ENCODE measurements around the gene BNIPL.

BNIPL gene

DNA sequence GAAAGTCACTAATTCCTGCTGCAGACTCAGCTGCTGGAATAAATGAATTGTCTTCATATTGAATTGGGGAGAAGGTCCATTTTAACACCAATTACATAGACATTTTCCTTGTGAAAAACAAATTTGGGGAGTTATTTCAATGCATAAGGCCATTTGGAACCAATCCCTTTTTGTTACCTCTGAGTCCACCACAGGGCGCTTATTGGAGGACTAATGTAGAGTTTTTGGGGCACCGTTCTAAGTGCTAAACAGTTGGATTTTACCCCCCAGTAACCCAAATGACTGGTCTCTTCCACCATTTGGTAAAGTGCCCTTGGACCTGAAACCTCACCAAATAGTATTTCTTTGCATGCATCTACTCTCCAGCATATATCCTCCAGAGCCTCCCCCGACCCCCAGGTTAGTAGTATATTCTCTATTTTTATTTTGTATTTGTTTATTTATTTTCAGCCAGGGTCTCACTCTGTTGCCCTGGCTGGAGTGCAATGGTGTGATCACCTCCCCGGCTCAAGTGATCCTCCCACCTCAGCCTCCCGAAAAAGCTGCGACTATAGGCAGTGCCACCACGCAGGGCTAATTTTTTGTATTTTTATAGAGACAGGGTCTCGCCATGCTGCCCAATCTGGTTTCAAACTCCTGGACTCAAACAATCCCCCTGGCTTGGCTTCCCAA lies 26.6 kb upstream of the BNIPL start:
- no peak for DNase-seq (ENCODE audit: low read depth)

DNA sequence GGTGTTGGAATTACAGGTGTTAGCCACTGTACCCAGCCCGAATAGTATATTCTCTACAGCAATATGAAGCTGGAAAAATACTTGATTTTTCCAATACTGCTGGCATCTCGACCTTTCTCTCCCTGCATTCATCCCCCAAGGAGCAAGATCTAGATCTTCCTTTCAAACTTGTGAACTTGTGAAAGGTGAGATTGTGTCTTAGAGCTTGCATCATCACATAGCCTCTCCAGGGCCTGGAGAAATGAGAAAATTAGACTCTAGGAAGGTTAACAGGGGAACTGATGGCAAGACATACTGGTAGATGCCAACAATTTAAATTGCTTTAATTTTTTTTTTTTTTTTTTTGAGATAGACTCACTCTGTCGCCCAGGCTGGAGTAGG lies 26.1 kb upstream of the BNIPL start:
- no peak for DNase-seq (ENCODE audit: low read depth)

DNA sequence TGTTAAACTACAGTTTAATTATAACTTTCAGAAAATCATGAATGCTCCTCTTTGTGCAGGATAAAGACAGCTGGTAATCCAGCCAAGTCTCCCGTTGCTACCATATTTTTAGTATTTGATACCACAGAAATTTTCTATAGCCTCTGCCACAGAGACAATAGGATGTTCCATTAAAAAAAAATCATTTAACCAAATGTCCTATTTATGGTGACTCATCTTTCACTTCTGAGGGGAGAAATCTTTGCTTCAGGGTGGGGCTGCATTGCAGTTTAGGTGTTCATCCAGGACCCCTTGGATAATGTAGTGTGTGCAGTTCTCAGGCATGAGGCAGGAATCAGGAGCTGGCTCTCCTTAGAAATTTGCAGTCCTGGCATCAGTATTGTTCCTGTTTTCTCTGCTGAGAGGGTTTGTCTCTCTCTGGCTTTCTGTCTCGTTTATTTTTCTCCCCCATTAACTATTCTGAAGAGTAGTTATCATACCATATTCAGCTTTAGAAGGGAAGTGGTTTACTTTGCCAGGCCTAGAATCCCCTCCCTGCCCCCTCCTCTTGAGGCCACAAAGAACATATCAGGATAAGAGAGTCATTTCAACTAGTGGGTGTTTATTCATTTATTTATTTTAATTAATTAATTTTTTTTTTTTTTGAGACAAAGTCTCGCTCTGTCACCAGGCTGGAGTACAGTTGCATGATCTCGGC lies 25.1 kb upstream of the BNIPL start:
- no peak for DNase-seq (ENCODE audit: low read depth)

DNA sequence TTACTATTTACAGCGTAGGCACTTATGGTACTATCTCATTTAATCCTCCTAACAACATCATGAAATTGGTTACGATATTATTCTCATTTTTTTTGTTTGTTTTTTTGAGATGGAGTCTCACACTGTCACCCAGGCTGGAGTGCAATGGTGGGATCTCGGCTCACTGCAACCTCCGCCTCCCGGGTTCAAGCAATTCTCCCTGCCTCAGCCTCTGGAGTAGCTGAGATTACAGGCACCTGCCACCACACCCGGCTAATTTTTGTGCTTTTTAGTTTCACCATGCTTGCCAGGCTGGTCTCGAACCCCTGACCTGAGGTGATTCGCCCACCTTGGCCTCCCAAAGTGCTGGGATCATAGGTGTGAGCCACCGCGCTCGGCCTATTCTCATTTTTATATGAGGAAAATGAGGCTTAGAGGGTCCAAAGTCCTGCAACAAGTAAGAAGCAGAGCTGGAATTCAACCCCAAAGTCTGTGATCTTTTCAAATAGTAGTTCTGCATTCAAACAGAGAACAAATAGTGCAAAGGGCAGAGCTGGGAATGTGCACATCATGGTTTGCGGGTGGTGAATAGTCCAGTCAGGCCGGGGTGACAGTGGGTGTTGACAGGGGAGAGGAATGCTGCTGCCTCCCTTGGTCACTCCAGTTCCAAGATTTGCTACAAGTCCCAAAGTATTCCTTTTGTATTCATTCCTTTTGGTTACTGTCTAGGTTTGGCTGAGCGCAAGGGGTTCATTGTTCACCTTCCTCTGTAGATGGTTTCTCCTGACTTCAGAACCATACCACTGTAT lies 23.5 kb upstream of the BNIPL start:
- DNase-seq (ENCODE audit: low read depth): no peak

DNA sequence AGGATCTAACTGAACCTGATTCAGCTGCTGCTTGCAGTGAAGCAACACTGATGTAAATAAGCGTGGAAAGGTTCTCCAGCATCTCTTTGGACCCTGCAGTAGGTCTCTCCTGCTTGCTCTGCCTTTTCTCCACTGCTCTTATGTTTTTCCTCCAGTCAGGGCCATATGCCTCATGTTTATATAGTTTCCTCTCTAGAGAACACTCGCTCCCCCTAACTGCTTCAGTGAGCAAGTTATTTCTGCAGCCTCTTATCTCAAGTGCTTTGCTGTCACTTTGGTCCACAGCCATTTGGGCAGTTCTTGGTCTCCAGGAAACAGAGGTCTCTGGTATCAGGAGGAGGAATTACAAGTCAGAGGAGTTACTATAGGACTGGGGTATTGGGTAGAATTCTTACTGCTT lies 22.9 kb upstream of the BNIPL start:
- DNase-seq (ENCODE audit: low read depth): no peak

DNA sequence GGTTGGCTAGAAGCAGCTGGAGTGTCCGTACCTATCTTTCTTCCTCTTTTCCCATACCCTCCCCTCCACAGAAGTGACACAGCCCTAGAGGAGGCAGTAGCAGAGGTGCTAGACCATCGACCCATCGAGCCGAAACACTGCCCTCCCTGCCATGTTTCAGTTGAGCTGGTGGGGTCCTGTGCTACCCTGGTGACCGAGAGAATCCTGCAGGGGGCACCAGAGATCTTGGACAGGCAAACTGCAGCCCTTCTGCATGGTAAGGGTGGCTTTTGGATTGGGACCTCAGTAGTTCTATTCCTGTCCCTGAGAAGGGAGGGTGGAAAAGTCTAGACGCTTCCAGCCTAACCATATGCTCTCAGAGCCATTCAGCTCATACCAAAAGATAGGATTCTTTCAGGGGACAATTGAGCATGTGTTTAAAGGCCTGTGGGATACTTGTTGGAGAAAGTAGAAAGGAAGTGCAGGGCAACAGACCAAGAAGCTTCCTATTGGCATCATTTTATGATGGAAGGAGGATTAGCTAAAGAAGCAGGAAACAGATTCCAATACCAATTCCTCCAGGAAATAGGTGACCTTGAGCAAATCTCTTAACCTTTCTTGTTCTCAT lies 11.7 kb upstream of the BNIPL start:
- peak; percentile 38 for DNase-seq (ENCODE audit: low read depth)

DNA sequence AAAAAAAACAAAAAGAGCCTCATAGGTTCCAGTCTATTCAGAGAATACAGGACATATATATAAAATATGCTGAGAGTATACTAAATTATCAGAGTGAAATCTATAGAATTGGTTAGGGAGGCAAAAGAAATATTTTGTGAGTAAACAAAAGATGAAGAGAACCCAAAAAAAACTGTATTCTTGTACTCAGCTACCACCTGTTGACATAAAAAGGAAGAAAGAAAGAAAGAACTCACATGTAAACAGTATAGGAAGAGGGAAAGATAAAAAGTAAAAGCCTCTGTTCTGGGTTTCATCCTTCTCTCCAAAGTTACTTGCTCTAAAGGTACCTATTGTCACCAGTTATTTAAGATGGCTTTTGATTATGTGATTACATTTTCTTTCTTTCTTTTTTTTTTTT lies 9.9 kb upstream of the BNIPL start:
- DNase-seq (ENCODE audit: low read depth): no peak

DNA sequence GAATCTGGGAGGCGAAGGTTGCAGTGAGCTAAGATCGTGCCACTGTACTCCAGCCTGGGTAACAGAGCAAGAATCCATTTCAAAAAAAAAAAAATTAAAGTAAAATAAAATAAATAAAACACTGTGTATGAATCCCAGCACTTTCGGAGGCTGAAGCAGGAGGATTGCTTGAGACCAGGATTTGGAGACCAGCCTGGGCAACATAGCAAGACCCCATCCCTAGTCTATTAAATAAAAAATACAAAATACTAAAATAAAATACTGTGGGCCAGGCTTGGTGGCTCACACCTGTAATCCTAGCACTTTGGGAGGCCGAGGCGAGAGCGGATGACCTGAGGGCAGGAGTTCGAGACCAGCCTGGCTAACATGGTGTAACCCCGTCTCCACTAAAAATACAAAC lies 4.2 kb upstream of the BNIPL start:
- no peak for DNase-seq (ENCODE audit: low read depth)

DNA sequence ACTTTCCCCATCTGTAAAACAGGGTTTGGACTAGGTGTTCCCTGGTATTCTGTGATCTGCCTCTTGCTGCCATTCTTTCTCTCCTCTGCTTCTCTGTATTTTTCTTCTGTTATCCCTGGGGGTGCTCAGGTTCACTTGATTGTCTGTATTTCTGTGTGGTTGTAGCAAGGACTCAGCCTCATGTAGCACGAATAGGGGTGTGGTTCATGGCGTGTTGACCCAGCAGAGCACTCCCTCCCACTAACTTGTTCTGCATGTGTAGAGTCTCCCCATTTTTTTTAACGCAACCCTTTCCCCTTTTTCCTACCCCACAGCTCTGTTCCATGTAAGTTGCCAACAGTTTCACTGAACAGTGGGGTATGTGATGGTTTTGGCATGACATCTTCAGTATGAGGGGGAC lies 1.2 kb upstream of the BNIPL start:
- no peak for DNase-seq (ENCODE audit: low read depth)

DNA sequence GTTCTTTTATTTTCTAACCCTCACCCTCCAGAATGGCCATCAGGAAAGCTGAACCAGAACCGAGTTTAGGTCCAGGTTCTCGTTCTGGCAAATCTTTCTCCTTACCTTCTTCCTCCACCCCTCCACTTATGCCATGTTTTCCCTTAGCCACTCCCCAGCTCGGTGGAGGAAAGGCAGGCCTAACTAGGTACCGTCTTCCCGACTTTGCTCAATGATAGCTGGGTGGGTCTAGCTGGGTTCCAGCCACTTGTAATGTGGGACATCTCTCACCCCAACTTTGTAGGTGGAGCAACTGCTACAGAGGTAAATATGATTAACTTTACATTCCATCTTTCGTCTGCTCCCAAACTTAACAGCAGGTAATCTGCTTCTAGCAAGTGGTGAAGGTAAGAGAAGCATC lies 646 bp downstream of the BNIPL start:
- DNase-seq (ENCODE audit: low read depth): no peak

DNA sequence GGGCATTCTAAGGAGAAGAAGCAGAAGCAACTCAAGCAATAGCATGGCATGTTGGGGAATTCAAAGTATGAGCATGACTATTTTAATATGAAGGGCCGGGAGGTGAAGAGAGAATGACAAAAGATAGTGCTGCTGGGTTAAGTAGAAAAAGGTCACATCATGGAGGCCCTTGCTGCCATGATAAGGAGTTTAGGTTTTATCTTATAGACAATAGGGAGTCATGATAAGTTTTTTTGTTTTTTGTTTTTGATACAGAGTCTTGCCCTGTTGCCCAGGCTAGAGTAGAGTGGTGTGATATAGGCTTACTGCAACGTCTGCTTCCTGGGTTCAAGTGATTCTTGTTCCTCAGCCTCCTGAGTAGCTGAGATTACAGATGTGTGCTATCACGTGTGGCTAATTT lies 3.1 kb downstream of the BNIPL start:
- no peak for DNase-seq (ENCODE audit: low read depth)

DNA sequence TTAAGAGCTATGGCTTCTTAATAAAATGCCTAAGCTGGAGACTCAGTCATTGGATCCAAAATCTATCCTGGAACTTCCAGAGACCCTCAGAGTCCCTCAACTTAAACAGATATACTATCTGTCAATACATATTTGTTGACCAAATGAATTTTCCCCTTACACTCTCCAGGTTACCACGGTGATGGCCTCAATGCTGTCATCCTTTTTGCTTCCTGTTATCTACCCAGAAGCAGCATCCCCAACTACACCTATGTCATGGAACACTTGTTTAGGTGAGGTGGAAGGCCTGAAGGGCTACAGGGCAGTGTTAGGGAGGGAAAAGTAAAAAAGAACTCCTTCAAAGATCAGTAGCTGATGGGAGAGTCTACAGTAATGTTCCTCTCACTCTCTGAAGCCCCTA lies 6.8 kb downstream of the BNIPL start:
- no peak for DNase-seq (ENCODE audit: low read depth)

DNA sequence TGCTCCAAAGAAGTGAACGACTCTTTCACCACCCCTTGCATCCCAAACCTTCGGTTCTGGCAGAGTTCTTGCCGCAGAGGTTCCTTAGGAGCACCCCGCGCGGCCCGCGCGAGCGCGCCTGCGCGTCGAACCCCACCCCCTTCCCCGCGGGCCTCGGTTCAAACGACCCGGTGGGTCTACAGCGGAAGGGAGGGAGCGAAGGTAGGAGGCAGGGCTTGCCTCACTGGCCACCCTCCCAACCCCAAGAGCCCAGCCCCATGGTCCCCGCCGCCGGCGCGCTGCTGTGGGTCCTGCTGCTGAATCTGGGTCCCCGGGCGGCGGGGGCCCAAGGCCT lies 11.2 kb downstream of the BNIPL start, which contains the start of gene C1orf56:
C1orf56 (plus strand) TSS at position 161 of the 334 bp plus-strand sequence; CDS start at position 258, 97 bp downstream.
- DNase-seq (ENCODE audit: low read depth): no peak

DNA sequence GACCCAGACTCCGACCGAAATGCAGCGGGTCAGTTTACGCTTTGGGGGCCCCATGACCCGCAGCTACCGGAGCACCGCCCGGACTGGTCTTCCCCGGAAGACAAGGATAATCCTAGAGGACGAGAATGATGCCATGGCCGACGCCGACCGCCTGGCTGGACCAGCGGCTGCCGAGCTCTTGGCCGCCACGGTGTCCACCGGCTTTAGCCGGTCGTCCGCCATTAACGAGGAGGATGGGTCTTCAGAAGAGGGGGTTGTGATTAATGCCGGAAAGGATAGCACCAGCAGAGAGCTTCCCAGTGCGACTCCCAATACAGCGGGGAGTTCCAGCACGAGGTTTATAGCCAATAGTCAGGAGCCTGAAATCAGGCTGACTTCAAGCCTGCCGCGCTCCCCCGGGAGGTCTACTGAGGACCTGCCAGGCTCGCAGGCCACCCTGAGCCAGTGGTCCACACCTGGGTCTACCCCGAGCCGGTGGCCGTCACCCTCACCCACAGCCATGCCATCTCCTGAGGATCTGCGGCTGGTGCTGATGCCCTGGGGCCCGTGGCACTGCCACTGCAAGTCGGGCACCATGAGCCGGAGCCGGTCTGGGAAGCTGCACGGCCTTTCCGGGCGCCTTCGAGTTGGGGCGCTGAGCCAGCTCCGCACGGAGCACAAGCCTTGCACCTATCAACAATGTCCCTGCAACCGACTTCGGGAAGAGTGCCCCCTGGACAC lies 11.7 kb downstream of the BNIPL start:
- DNase-seq (ENCODE audit: low read depth): peak; percentile 46

DNA sequence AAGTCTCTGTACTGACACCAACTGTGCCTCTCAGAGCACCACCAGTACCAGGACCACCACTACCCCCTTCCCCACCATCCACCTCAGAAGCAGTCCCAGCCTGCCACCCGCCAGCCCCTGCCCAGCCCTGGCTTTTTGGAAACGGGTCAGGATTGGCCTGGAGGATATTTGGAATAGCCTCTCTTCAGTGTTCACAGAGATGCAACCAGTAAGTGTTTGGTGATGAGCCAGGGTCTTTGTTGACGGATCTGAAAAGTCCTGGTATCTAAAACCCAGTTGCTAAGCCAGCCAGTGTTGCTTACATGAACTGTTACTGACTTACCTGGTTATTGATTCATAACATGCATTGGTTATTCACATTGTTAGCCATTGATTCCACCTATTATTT lies 12.3 kb downstream of the BNIPL start:
- no peak for DNase-seq (ENCODE audit: low read depth)

DNA sequence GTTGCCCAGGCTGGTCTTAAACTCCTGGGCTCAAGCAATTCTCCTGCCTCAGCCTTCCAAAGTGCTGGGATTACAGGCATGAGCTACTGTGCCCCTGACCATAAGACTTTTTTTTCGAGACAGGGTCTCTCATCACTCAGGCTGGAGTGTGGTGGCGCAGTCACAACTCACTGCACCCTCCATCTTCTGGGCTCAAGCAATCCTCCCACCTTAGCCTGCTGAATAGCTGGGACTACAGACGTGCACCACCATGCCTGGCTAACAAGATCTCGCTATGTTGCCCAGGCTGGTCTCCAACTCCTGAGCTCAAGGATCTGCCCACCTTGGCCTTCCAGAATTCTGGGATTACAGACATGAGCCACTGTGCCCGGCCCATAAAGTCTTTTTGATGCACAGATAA lies 13.1 kb downstream of the BNIPL start:
- no peak for DNase-seq (ENCODE audit: low read depth)

DNA sequence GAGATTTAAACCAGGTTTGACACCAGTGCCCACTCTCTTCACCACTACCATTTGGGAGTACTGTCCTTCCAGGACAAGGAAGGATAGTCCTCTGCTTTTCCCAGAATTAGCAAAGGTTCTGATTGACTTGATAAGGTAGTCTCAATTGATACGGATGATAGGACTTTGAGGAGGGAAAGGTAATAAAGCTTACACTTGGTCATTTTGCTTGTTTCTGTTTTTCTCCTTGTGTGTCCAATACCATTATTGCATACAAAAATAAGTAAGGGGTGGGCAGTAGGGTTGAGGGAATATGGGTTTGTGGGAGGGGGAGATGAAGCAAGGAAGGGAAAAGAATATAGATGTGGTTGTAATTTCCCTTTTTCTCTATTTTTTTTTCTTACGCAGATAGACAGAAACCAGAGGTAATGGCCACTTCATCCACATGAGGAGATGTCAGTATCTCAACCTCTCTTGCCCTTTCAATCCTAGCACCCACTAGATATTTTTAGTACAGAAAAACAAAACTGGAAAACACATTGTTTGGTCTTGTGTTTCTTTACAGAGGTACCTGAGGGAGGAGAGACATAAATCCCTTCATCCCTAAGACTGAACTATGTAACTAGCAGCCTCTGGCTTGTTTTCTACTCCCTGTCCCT lies 13.8 kb downstream of the BNIPL start:
- no peak for DNase-seq (ENCODE audit: low read depth)

DNA sequence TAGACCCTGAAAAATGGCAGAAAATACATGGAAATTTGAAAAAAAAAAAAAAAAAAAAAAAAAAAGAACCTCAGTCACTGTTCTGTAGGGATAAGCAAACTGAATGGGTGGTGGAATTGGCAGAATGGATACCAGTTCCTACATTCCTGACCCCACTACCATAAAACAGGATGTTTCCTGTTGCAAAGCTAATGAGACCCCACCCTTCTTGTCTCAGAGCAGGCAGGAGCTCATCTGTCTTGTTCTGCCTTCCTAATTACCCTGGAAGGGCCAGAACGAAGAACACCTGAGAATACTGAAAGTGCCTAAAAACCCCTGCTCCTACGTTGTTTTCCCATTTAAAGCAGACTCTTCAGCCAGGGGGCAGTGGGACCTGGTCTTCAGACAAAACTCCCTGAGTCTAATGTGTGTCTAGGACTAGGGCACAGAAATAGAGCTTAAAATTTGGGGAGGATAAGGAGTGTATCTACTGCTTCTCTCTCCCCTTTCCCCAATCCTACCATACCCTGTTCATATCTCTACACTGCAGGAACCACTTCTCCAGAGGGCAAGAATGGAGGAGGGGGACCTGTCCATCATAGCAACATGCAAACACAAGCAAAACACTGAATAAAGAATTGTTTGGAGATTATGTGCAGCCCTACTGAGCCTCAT lies 15.1 kb downstream of the BNIPL start:
- DNase-seq (ENCODE audit: low read depth): no peak

DNA sequence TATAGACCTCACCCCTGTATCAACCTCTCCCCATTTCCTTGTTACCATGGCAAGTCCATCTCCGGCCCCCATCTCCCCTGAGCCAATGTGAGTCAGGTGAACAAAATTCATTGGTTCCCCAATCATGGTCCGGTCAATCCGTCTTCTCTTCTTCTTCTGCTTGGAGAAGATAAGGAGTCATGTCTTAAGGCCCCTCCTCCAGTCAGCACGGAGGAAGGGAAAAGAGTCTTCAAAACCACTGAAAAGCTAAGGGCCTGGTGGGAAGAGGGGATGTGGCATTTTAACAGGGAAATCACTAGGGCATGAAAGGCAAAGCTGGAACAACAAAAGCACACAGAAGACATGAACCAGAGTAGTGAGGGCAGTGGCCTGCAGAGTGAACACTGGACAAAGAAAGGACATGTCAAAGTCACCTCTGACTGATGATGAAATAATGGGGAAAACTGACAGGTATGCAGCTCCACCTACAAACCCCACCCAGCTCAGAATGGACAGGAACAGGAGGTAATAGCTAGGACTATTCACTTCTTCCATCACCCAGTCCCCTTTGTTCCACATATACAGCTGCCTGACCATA lies 18.7 kb downstream of the BNIPL start:
- no peak for DNase-seq (ENCODE audit: low read depth)

DNA sequence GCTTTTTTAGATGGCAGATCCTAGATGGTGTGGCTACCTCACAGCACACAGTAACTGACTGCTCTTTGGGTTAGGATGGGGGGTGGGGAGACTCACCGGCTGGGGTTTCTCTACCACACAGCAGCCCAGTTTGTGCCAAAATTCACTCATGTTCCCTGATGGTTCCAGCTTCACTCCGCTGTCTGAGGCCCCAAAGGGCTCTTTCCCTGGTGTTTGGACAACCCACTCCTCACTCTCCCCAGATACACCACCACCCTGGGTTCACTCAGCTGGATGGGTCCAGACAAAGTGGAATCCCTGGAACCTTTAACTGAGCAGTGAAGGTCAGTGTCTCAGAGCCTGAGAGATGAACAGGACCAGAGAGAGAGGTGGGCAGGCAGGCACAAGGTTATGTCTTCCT lies 19.2 kb downstream of the BNIPL start:
- DNase-seq (ENCODE audit: low read depth): no peak

DNA sequence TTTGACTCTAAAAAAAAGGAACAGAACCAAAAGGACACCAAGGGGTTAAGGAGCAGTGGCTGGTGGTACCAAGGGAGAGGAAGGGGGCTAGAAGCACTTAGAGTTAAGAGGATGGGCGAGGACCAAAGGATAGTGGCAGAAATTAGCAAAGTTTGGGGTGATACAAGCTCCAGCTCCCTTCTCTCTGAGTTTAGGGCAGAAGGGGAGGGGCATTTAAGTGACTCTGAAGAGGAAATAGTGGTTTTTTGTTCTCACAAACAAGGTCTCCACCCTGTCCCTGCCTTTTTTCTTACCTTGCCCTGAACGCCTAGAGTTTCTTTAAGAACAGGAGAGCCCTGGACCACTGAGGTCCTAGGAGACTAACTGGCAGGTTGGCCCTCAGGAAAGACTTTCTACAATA lies 19.8 kb downstream of the BNIPL start:
- DNase-seq (ENCODE audit: low read depth): no peak
